Renal cortical epithelial cell (primary cell): ENCODE results near the gene GPR158. TPM values are rescaled to one million over a fixed set of nuclear protein-coding genes. Genes with fewer than 3 reads are reported as not detected.
"Not testable (repeated sequence)": the region's sequence is repeated elsewhere in the genome, so short reads cannot be mapped to it uniquely, and the experiment has no call there.

Experiments used
- DNase-seq: peaks from one replicate; pipeline ENCODE4 v3.0.0-alpha.2; 2011; ENCODE audit warnings: low read depth
- total RNA-seq: library from RNA; depleted of rRNA; stranded (reverse); fragments of >200 nt; gene quantifications from 2 replicates; pipeline ENCODE4 v1.2.3, GENCODE V29; 2014

GPR158 gene
- total RNA-seq, 1 donor from 2014 or later = not detected

GRCh38 chr10:25296324-25296723, 121.5 kb downstream of the GPR158 start:
- no peak for DNase-seq

DNA sequence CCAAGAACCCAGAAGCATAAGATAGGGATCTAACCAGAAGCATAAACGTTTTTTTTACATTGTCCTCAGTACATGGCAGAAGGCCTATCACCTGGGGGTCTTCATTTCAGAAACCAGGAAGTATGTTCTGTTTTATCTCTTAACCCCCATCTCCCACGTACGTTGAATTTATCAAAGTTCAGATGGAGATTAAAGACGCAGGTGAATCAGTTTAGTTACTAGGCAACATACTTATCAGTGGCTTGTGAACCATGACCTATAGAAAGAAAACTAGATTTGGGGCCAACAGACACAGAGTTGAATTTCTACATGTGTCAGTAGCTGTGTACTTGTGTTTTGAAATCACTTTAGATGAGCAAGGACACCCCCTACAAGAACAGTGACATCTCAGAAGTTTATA, 122.7 kb downstream of the GPR158 start:
- DNase-seq = no peak

GRCh38 chr10:25300073-25300472, 125.3 kb downstream of the GPR158 start:
- DNase-seq = no peak

GRCh38 chr10:25304606-25305005, 129.8 kb downstream of the GPR158 start:
- DNase-seq = no peak

GRCh38 chr10:25306386-25306785, 131.6 kb downstream of the GPR158 start:
- no peak for DNase-seq

GRCh38 chr10:25308278-25308677, 133.5 kb downstream of the GPR158 start:
- DNase-seq = no peak

- not testable (repeated sequence) for DNase-seq
Measured at GRCh38 chr10:25317596-25318211, 142.9 kb downstream of the GPR158 start.

DNA sequence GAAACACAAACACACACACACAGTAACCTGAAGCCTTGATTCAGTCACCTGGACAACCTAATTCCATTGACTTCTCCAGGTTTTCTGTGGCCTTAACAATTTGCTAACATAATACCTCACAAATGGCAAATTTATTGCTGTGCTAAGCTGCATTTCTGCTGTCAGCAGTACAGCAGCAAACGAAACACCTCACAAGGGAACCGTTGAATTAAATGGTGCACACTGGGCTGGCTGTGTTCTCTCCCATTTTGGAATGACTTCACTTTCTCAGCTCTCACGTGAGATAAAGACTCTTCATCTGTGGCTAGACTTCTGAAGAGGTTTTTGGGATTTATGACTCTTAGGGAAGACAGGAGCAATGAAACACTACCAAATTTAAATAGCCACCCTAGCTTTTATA, 152.5 kb downstream of the GPR158 start:
- no peak for DNase-seq

DNA sequence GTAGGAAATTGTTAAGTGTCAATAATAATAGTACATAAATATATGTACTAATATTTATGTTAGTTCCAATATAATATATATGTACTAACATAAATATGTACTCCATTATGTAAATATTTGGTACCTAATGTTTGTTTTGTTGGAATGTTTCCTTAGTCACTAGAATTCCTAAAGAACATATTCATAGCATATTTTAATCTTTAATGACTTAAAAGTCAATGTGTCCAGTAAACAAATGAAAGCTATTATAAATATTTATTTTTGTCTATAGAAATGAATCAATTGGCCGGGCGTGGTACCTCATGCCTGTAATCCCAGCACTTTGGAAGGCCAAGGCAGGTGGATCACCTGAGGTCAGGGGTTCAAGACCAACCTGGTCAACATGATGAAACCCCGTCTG, 153.6 kb downstream of the GPR158 start:
- no peak for DNase-seq

DNA sequence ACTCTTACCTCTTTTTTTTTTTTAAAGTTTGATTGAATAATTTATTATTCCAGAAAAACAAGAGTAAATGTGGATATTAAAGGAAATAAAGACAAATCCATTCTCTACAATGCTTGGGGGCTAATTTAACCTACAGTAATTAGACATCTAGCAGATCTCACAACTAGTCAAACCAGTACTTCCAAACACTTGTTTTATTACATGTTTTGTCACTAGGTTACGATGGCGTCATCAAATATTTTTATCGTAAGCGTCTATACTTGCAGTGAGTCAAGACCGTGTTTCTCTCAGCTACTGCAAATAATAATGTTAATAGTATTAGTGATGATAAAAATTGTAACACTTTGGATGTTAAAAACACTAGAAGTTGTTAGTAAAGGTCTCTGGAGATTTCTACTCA, 154.8 kb downstream of the GPR158 start:
- DNase-seq = not testable (repeated sequence)

DNA sequence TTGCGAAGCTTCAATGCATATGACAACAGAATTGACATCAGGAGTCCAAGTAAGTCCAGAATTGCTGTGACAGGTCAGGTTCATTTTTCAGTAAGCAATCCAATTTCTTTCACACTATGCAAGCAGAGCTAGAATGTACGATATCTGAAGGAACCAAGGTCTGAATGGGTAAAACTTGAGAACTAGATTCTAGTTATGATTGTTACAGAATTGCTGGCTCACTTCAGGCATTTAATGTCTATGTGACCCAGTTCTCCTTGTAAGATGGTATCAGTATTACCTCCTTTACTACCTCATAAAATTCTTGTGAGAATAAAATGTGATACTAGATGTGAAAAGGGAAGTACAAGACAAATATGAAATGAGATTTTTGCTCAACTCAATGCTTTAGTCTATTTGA, 159.6 kb downstream of the GPR158 start:
- DNase-seq = no peak

- DNase-seq = no peak
Measured at GRCh38 chr10:25336330-25336729, 161.5 kb downstream of the GPR158 start.

DNA sequence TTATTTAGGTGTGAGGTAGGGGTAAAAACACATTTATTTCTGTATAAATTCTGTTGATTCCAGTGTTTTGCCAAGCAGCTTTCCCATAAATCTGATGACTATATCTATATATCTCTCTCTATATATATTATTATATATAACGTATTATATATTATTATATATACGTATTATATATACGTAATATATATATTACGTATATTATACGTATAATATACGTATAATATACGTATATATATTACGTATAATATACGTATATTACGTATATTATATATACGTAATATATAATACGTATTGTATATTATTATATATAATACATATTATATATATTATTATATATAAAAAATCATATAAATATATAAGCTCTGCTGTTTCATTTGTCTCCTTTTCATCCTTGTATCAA, 163.5 kb downstream of the GPR158 start:
- DNase-seq = no peak

GRCh38 chr10:25339966-25340365, 165.2 kb downstream of the GPR158 start:
- no peak for DNase-seq

- DNase-seq = no peak
Measured at GRCh38 chr10:25349520-25349919, 174.7 kb downstream of the GPR158 start.

- DNase-seq = no peak
Measured at GRCh38 chr10:25356609-25357008, 181.8 kb downstream of the GPR158 start.

DNA sequence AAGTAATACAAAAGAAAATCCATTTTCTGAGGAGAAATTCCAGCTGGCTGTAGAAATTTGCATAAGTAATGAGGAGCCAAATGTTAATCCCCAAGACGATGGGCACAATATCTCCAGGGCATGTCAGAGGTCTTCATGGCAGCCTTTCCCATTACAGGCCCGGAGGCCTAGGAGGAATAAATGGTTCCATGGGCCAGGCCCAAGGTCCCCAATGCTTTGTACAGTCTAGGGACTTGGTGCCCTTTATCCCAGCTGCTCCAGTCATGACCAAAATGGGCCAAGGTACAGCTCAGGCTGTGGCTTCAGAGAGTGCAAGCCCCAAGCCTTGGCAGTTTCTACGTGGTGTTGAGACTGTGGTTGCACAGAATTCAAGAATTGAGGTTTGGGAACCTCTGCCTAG, 182.5 kb downstream of the GPR158 start:
- no peak for DNase-seq

GRCh38 chr10:25382029-25382810, 207.4 kb downstream of the GPR158 start:
- DNase-seq = no peak

DNA sequence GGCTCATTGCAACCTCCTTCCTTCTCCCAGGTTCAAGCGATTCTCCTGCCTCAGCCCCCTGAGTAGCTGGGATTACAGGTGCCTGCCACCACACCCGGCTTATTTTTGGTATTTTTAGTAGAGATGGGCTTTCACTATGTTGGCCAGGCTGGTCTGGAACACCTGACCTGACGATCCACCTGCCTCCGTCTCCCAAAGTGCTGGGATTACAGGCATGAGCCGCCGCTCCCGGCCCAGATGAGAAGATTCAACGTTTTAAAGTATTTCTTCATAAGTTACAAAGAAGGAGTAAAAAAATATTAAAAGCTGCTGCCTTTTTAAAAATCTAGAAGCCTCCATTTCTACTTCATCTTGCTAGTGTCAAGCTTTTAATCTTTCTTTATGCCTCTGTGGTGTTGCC, 208.1 kb downstream of the GPR158 start:
- DNase-seq = not testable (repeated sequence)

GRCh38 chr10:25383686-25384085, 208.9 kb downstream of the GPR158 start:
- DNase-seq = no peak

DNA sequence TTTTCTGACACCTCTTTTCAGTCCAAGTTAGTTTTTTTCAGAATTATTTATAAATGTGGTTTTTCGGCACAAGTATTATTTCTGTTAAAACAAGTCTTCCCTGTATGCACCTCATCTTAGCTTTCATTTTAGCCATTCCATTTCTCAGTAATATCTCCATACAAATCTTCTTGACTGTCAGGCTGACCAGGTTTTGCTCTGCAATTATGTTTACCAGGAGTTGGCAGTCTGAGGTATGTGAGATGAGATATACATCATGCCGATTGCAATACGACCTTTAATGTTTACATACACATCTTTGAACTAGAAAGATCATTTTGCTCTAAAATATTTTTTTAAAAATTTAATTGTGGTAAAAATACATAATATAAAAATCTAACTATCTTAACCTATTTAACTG, 209.8 kb downstream of the GPR158 start:
- no peak for DNase-seq

DNA sequence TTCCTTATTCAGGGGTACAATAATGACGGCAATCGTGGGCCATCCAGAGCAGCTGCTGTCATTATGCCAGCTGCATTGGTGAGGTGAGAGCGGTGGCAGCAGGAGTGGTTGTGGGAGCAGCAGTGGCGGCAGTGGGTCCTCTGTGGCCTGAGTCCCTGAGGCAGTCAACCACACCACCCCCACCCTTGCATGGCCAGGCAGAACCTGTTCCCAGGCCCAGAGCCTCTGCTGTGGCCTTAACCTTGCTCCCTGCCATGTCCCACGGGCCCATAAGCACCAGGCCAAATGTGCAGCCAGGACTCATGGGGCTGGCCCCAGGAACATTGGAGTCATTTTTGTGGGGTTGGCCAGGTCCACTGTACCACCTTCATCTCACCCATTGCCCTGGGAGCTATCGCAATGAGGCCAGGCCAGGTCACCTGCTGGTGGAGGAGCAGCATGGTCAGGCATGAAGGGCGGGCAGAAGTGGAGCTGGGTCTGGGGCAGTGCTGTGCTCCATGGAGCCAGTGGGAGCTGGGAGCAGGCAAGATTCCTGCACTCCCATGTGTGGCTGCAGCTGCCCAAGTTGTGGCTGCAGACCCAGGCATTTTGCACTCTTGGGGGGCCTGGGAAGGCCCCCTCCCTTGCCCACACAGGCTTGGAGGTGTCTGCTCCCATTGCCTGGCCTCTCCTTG, 213.5 kb downstream of the GPR158 start:
- no peak for DNase-seq

- no peak for DNase-seq
Measured at GRCh38 chr10:25388862-25389206, 214.0 kb downstream of the GPR158 start.
